Keratinocyte (primary cell): ENCODE results near the gene WDR33.

ENCODE experiments used
- EZH2 ChIP-seq: IDR thresholded peaks from one replicate; pipeline ENCODE4 v1.6.1; 2012; ENCODE audit warnings: inconsistent platforms, mild to moderate bottlenecking, low read length, moderate library complexity
- TF ChIP-seq, protein P1 (sequence below), 3 experiments: IDR thresholded peaks in 1 of 3; conservative IDR thresholded peaks in 1 of 3; optimal IDR thresholded peaks in 1 of 3; 2 replicates in 2 of 3; 3 replicates in 1 of 3; pipeline versions ENCODE3 to v1.5.1; 2011; ENCODE audit warnings: low read length in 3 of 3, mild to moderate bottlenecking in 3 of 3, moderate library complexity in 2 of 3, control low read depth in 1 of 3, inconsistent platforms in 1 of 3; ENCODE audit not compliant: insufficient read depth in 2 of 3; ENCODE audit errors: extremely low read depth in 1 of 3

DNA sequence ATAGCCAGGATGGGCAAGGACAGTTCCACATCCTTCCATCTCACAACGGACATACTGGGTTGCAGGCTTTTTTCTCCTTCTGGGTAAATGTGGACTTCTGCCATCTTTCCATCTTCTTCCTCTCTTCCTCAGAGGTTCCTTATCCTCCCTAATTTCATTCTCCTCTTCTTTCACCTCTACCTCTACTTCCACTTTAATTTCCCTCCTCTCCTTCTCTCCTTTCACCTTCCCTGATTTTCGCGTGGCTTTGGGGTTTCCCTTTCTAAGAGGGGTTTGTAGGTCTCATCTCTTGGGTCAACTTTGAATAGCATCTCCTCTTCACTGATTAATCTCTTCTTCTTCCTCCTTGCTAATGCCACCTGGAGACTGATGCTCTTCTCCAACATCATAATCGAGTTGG is 29.9 kb upstream of the WDR33 start:
- TF ChIP-seq, protein P1, sequence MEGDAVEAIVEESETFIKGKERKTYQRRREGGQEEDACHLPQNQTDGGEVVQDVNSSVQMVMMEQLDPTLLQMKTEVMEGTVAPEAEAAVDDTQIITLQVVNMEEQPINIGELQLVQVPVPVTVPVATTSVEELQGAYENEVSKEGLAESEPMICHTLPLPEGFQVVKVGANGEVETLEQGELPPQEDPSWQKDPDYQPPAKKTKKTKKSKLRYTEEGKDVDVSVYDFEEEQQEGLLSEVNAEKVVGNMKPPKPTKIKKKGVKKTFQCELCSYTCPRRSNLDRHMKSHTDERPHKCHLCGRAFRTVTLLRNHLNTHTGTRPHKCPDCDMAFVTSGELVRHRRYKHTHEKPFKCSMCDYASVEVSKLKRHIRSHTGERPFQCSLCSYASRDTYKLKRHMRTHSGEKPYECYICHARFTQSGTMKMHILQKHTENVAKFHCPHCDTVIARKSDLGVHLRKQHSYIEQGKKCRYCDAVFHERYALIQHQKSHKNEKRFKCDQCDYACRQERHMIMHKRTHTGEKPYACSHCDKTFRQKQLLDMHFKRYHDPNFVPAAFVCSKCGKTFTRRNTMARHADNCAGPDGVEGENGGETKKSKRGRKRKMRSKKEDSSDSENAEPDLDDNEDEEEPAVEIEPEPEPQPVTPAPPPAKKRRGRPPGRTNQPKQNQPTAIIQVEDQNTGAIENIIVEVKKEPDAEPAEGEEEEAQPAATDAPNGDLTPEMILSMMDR (optimal IDR thresholded peaks at IDR 0.05 in 1 of 3, IDR thresholded peaks at IDR 0.05 in 1 of 3, conservative IDR thresholded peaks at IDR 0.05 in 1 of 3; ENCODE audit: extremely low read depth in 1 of 3, insufficient read depth in 2 of 3, low read length in 3 of 3), result no peak
- TF ChIP-seq EZH2, result no peak
